22Rv1 (cell line): ENCODE data around the gene TEDC1.

Experiments
- H3K27ac ChIP-seq: fragments of 450-650 bp; 2 replicates; pipeline ENCODE4 v1.5.1; 2017
- CTCF ChIP-seq: fragments of 450-650 bp; IDR thresholded peaks from 2 replicates; pipeline ENCODE4 v1.5.1; 2017; ENCODE audit warnings: mild to moderate bottlenecking
- ZFX ChIP-seq: fragments of 450-650 bp; IDR thresholded peaks from 2 replicates; pipeline ENCODE4 v1.6.1; 2017; ENCODE audit warnings: antibody characterized with exemption, borderline replicate concordance

Gene TEDC1

DNA sequence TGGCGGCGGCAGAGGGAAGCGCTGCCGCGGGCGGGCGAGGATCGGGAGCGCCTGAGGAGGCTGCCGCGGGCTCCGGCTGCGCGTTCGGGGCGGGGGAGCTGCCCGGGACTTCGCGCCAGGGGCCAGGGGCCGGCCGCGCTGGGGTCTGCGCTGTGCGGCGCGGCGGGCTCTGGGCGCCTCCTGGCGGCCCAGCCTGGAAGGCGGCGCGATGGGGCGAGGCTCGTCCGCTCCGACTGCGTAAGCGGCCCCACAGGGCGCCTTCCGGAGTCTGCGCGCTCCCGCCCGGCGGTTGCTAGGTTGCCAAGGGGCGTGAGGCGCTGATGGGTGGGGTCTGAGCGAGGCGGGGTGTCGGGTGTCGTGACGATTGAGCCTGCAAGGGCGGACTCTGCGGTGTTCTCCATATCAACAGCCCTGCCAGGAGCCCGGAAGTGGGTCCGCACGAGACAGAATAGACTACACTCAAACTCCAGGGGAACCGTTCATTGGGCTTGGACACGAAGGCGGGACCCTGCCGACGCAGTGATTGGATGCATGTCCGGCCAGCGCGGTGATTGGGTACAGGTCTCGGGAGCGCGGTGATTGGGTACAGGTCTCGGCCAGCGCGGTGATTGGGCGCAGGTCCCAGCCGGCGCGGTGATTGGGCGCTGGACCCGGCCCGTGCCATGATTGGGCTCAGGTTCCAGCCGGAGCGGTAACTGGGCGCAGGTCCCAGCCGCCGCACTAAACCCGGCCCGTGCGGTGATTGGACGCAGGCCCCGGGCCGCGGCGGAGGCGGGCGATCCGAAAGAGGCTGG lies at the start of gene TEDC1:
TSS of gene TEDC1 (plus strand) at position 675 of the 794 bp plus-strand sequence. CDS start 130 bp downstream, outside the sequence.
- peak within 1 kb of the TSS; percentile 100 for H3K27ac ChIP-seq
- TF ChIP-seq ZFX (no peak), CTCF (peak; percentile 96)

DNA sequence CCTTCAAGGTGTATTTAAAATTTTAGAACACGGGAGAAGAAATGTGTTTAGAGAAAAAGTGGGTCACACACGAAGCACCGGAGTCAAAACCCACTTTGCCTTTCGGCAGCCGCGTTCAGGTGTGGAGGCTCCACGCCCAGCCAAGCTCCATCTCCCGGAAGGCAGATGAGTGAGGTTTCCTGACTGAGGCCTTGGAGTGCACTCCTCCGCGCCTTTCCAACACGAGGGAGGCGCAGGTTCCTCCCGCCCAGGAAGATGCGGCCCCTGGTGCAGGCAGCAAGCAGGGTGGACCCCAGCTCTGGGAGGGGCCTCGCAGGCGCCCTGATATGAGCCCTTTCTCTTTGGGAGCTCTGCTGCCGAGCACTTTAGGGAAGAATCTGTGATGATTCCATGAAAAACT lies 48.9 kb upstream of the TEDC1 start:
- TF ChIP-seq CTCF (no peak), ZFX (no peak)
- H3K27ac ChIP-seq, result no peak overlapping the region

GRCh38 chr14:105442834-105443233 lies 48.2 kb upstream of the TEDC1 start:
- no peak overlapping the region for H3K27ac ChIP-seq
- TF ChIP-seq ZFX, result no peak
- TF ChIP-seq CTCF, result no peak

- no peak for TF ChIP-seq ZFX
- no peak for TF ChIP-seq CTCF
- H3K27ac ChIP-seq, result no peak overlapping the region
These were observed 46.2 kb upstream of the TEDC1 start for GRCh38 chr14:105444859-105445258.

DNA sequence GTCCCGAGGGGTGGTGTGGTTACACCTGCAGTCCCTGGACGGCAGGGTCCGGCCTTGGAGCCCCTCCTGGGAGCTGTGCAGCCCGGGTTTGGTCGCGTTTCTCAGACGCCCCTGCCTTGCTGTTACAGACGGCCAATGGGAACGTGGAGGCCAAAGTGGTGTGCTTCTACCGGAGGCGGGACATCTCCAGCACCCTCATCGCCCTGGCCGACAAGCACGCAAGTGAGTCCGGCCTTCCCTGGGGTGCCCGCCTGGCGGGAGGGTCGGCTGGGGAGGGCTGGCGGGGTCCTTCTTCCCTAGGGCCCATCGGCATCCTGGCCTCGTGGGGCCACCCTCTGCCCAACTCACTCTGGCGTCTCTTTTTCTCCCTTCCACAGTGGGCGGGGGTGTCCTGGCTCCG lies 45.8 kb upstream of the TEDC1 start:
- H3K27ac ChIP-seq, result no peak overlapping the region
- TF ChIP-seq ZFX (no peak), CTCF (no peak)

DNA sequence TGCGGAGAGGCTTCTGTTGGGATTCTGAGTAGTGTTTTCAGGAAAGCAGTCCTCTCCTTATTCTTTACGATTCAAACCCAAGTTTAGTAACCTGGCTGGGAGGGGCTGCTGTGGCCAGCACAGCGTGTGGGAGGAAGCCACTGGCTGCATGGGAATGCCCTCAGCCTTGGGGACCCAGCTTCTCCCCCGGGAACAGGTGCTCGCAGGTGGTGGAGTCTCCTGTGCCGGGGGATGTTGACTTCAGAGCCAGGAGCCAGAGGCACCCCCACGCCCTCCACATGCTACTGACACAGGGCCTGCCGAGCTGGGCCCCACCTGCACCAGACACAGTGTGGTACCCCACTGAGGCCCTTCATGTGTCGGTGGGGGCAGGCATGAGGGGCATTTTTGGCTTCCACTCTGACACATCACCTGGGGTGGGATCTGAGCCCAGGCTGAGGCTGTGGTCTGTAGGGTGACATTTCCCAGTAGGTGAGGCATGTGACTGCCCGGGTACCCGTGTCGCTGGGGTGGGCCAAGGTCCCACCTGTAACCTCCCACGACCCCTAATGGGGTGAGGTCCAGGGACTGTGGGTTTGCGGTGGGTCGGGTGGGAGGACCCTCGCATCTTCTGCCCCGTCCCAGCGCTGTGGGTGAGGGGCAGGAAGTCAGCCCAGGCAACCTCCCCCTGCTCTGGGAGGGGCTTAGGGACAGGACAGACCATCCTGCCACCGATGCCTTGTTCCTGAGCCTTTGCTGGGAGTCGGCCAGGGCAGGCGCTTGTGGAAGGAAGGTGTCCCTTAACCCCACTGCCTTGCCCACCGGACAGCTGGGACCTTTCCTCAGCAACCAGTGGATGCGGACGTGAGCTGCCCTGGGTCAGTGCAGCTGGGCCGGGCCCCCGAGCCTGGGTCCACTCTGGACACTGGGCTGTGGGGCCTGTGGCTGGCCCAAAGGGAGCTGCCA lies 44.9 kb upstream of the TEDC1 start:
- TF ChIP-seq CTCF (no peak), ZFX (no peak)
- H3K27ac ChIP-seq, result no peak overlapping the region

GRCh38 chr14:105446971-105447370 lies 44.1 kb upstream of the TEDC1 start:
- no peak overlapping the region for H3K27ac ChIP-seq
- TF ChIP-seq CTCF (no peak), ZFX (no peak)
